ENCODE results near the gene KHDC4.

The KHDC4 gene

DNA sequence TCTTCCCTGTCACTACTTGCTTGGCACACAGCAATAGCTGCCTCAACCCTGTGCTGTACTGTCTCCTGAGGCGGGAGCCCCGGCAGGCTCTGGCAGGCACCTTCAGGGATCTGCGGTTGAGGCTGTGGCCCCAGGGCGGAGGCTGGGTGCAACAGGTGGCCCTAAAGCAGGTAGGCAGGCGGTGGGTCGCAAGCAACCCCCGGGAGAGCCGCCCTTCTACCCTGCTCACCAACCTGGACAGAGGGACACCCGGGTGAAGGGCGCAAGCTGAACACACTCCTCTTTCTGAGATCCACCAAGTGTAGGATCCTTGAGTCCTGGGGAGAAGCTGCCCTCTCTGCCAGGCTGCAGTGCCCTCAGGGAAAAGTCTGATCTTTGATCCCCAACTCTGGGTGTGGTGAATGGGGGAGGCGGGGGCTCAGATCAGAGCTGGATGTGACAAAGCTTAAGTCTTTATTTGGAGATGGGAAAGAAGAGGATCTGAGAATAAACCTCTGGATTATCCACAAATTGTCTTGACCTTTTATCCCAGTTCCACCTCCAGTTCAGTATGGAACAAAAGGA, 8.4 kb upstream of the KHDC4 start:
- in situ Hi-C loops (cut with MboI; ENCODE audit: low sequenced_read_pairs), result no loop called here

DNA sequence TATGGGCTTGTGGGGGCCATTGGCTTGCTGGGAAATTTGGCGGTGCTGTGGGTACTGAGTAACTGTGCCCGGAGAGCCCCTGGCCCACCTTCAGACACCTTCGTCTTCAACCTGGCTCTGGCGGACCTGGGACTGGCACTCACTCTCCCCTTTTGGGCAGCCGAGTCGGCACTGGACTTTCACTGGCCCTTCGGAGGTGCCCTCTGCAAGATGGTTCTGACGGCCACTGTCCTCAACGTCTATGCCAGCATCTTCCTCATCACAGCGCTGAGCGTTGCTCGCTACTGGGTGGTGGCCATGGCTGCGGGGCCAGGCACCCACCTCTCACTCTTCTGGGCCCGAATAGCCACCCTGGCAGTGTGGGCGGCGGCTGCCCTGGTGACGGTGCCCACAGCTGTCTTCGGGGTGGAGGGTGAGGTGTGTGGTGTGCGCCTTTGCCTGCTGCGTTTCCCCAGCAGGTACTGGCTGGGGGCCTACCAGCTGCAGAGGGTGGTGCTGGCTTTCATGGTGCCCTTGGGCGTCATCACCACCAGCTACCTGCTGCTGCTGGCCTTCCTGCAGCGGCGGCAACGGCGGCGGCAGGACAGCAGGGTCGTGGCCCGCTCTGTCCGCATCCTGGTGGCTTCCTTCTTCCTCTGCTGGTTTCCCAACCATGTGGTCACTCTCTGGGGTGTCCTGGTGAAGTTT, 7.8 kb upstream of the KHDC4 start:
- in situ Hi-C loops (cut with MboI; ENCODE audit: low sequenced_read_pairs), result no loop called here

DNA sequence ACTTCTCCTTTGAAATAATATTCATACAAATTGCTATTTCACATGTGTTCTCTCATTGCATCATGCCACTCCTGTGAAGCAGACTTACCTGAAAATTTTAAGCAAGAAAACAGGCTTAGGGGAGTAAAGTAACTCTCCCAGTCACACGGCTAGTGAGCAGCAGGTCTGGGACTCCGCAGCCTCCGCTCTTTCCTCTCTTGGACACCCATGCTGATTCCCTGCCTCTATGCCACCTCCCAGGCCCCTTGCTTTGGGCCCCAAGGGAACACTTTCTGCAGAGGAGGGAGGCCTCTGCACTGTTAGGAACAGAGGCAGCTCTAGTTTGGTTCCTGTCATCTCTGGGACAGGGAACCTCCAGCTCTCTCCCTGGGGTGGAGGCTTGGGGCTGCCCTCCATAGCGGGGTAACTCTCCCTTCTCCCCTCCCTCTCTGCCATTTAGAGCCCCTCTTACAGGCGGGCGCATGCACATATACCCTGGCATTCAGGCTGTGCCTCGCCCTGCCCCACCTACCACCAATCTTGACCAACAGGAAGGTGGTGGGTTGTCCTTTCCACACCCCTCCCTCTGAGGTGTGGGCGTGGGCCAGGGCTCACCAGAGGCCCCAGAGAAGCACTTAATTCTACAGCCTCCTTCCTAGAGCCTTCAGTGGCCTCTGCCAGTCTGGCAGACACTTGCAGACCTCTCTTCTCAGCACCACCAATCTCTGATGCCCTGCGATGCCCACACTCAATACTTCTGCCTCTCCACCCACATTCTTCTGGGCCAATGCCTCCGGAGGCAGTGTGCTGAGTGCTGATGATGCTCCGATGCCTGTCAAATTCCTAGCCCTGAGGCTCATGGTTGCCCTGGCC, 7.0 kb upstream of the KHDC4 start, which contains the start of gene RXFP4:
Gene RXFP4, plus strand, starts transcription at position 646 of the 852 bp plus-strand sequence. Its CDS starts 72 bp downstream, at position 718.
- in situ Hi-C loops (cut with MboI; ENCODE audit: low sequenced_read_pairs), result no loop called here

DNA sequence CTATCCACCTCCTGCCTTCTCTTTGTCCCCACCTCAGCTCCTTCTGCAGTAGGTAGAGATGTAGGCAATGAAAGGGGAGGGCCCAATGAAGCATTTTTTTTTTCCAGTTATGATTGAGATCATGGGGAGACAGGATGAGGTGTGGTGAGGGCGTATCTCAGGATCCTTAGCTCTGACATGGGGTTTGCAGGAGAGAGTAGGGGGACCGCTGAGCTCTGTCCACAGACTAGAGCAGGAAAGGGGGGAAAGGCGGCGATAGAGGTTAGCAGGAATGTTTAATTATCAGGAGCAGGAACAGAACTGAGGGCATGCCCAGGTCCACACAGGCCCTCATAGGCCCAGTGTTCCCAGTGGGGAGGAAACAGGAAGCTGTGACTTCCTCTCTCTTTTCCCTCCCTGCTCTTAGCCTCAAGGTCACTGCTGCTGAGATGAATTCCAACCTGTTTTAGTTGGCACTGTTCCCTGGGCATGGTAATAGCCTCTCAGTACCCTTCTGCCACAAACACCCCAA, 6.3 kb upstream of the KHDC4 start:
- in situ Hi-C loops (cut with MboI; ENCODE audit: low sequenced_read_pairs), result no loop called here

DNA sequence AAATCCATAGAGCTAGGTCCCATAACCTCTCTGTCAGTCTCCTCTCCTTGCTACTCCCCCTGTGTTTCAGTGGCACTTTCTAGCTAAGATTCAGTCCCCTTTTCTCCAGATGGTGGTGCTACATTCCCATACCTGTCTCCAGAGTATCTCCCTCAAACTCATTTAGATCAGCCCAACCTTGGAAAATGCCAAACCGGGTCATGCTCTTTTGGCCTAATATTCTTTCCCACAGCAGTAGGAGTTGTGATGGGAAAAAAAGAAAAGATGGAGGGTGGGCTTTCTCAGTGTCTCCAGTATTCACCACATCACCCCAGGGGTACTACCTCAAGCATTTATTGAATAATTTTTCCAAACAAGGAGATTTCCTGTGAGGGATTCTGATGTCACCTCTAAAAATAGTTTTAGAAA, 4.0 kb upstream of the KHDC4 start:
- in situ Hi-C loops (cut with MboI; ENCODE audit: low sequenced_read_pairs), result loop anchor here (10.0 kb wide), 1 partner anchor 127 kb away; the partner anchor contains the start of gene RAB25

DNA sequence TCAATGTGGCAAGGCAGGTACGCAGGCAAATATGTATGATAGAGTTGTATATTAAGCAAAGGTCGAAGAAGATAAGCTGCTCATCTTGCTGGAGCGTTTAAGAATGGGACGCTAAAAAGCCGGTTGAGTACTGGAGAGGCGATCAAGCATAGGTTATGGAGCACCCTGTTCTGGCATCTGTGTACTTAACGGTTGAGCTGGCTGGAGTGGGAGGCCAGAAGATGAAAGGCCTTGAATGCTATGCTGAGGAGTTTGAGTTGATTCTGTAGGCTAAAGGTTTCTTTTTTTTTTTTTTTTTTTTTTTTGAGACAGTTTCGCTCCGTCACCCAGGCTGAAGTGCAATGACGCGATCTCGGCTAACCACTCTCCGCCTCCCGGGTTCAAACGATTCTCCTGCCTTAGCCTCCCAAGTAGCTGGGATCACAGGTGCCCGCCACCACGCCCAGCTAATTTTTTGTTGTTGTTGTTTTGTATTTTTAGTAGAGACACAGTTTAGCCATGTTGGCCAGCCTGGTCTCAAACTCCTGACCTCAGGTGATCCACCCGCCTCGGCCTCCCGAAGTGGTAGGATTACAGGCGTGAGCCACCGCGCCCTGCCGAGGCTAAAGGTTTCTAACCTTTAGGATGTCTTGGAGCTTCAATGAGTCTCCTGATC, 850 bp upstream of the KHDC4 start:
- in situ Hi-C loops (cut with MboI; ENCODE audit: low sequenced_read_pairs), result loop anchor here (10.0 kb wide), 1 partner anchor 130 kb away; the partner anchor contains the start of gene RAB25

DNA sequence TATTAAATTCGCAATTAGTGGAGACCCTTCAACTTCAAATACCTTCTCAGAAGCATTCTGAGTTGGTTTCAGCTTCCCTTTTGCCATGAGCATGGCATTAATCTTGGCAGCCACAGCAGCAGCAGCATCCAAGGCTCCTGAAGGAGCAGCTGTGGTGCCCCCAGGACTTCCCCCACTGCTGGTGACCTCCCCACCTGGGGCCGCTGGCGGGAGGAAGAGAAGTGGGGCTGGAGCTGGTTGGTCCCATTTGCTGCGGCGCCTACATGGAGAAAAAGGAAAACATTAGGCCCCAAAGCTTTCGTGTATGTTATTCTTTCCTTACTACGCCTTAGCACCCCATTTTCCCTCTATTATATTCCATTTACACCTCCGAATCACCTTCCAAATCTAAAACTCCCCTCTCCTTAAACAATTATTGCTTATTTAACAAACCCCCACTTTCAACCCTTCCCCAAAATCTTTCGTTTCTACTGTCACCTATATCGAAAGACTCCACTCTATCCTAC, 569 bp downstream of the KHDC4 start:
- in situ Hi-C loops (cut with MboI; ENCODE audit: low sequenced_read_pairs), result loop anchor here (10.0 kb wide), 1 partner anchor 131 kb away; the partner anchor contains the start of gene RAB25

DNA sequence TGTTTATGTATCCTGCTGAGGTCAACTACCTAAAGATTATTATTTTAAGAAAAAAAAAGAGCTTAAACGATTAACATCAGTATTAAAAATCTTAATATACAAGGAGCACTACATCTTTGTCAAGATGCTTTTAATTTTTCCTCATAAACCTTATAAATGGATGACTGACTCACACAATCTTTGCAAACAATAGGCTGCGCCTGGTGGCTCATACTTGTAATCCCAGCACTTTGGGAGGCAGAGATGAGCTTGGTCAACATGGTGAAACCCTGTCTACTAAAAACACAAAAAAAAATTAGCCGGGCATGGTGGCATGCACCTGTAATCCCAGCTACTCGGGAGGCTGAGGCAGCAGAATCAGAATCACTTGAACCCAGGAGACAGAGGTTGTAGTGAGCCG, 1.7 kb downstream of the KHDC4 start:
- in situ Hi-C loops (cut with MboI; ENCODE audit: low sequenced_read_pairs), result loop anchor here (10.0 kb wide), 1 partner anchor 132 kb away; the partner anchor contains the start of gene RAB25

DNA sequence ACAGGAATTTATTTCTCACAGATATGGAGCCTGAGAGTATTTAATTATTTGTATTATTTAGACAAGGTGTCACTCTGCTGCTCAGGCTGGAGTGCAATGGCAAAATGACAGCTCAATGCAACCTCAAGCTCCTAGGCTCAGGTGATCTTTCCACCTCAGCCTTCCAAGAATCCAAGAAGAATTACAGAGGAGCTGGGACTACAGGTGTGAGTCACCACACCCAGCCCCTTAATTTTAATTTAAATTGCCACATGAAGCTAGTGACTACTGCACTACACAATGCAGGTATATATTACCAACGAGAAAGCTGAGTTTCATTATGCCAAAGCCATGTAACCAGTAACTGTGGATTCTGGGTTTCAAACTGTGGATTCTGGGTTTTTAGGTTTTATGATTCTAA, 2.1 kb downstream of the KHDC4 start:
- in situ Hi-C loops (cut with MboI; ENCODE audit: low sequenced_read_pairs), result loop anchor here (10.0 kb wide), 1 partner anchor 133 kb away; the partner anchor contains the start of gene RAB25

DNA sequence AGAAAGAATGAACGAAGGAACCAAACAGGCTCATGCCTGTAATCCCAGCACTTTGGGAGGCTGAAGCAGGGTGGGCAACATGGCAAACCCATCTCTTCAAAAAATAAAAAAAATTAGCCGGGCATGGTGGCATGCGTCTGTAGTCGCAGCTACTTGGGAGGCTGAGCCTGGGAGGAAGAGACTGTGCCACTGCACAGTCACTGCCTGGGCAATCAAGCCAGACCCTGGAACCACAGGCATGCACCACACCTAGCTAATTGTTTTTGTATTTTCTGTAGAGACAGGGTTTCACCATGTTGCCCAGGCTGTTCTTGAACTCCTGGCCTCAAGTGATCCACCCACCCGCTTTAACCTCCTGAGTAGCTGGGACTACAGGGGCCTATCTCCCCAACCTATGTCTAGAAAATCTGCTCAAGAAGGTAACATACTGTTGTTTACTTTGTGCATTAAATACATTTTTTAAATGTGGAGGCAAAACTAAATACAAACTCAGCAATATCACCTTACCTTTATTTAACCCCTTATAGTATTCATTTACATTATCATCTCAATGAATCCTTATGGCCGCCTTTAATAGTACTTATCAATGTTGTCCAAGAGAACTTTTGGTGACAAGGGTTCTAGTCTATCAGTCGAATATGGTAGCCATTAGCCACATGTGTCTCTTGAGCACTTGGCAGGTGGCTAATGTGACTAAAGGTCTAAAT, 2.7 kb downstream of the KHDC4 start:
- in situ Hi-C loops (cut with MboI; ENCODE audit: low sequenced_read_pairs), result loop anchor here (10.0 kb wide), 1 partner anchor 133 kb away; the partner anchor contains the start of gene RAB25

DNA sequence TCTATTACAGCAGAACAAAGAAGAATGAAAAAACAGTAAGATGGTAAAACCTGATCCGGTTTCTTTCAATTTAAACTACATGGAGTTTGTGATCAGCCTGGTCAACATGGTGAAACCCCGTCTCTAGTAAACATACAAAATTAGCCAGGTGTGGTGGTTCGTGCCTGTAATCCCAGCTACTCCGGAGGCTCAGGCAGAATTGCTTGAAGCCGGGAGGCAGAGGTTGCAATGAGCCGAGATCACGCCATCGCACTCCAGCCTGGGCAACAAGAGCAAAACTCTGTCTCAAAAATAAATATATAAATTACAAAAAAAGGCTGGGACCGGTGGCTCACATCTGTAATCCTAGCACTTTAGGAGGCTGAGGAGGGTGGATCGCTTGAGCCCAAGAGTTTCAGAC, 3.5 kb downstream of the KHDC4 start:
- in situ Hi-C loops (cut with MboI; ENCODE audit: low sequenced_read_pairs), result loop anchor here (10.0 kb wide), 1 partner anchor 134 kb away; the partner anchor contains the start of gene RAB25

DNA sequence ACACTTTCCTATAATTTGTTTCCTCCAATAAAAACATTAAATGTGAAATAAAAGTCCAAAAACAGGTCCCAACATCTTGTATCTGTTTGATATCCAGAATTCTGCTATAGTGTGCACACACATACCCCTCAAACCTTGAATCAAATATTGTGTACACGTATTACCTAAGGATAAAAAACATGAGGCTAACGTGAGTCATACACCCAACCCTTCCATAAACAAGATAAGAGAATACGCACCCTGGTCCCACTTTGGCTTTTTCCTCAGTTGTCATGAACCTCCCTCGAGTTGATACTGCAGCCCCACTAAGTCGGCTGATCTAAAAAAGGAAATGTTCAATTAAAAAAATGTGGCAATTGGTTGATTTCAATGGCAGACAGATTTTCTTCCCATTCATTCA, 5.2 kb downstream of the KHDC4 start:
- in situ Hi-C loops (cut with MboI; ENCODE audit: low sequenced_read_pairs), result no loop called here

DNA sequence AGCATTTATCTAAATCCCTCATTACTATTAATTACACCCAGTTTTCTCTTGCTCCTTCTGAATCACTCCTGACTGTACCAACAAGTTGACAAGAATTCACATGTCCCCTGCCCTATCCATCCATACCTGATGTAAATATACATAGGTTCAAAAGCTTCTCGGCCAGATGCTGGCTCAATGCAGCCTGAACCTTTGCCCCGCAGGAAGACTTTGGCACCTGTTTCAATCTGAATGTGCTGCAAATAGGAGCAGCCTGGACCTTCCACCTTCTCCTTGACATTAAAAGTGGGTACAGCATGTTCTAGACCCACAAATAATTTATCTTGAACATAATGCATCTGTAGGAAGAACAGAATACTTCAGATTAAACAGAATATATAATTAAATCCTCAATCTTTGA, 8.7 kb downstream of the KHDC4 start:
- in situ Hi-C loops (cut with MboI; ENCODE audit: low sequenced_read_pairs), result no loop called here

DNA sequence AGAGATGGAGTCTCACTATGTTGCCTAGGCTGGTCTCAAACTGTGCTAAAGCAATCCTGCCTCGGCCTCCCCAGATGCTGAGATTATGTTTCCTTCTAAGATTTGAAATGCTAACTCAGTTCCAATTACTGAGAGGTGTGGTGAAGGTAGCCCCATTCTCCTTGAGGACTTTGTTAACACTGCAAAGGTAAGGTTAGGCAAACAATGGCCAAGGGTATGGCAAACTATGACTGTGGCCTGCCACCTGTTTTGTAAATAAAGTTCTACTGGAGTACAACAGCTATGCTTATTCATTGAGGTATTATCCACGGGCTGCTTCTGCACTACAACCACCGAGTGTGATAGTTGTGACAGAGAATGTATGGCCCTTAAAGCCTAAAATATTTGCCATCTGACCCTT, 13.5 kb downstream of the KHDC4 start:
- in situ Hi-C loops (cut with MboI; ENCODE audit: low sequenced_read_pairs), result no loop called here

DNA sequence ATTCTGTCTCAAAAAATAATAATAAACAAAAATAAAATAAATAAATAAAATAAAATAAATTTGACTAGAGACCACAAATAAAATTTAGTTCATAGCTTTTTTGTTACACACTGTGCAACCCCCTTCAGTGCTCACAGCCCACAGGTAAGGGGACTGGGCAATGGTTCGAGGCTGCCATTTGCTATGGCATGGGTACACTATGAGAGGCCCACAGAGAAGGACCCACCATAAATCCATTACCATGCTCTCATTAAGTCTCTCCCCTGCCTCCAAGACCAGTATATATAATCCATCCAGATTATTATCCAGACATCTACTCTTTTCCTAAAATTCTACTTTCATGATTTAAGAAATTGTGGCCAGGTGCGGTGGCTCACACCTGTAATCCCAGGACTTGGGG, 14.4 kb downstream of the KHDC4 start:
- in situ Hi-C loops (cut with MboI; ENCODE audit: low sequenced_read_pairs), result no loop called here

DNA sequence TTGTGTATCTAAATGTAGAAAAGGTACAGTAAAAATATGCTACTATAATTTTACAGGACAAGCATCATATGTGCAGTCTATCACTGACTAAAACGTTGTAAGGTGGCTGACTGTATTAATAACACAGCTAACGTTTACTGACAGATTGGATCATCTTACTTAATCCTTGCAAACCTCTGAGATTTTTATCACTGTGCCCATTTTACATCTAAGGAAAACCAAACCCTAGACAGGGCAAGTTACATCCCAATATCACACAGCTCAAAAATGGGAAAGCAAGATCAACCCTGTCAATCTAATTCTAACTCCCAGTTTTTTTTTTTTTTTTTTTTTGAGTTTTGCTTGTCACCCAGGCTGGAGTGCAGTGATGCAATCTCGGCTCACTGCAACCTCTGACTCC, 15.6 kb downstream of the KHDC4 start:
- in situ Hi-C loops (cut with MboI; ENCODE audit: low sequenced_read_pairs), result no loop called here

DNA sequence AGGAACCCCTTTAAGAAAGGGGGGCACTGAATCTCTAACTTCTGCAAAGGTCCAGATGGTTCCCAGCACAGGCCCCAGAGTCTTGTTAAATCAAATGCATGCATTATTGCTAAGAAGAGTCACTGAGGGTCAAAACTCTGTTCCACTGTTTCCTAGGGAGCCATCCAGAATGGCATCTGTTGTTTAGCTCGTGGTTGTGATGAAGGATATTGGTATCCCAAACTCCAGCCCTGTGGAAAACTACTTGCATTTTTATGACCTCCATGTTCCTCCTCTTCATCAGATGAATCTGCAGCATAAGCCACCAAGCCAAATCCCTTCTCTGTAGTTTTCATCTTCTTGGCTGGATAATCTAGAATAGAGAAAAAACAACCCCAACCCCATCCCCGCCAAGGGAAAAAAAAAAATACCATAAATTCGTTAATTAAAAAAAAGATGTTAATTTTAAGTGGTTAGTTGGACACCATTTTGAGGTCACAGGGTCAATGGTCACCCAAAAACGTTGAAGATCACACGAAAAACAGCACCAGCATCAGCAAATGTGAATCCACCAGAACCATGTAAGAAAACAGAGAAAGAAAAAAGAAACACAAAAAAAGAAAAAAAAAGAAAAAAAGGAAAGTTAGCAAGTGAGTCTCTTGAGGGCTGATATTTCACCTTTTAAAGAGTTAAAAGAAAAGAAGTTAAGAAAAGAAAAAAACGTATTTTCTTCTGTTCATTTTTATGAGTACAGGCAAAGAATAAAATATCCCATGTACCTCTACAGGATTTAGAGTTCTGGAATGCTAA, 20.1 kb downstream of the KHDC4 start:
- in situ Hi-C loops (cut with MboI; ENCODE audit: low sequenced_read_pairs), result no loop called here

DNA sequence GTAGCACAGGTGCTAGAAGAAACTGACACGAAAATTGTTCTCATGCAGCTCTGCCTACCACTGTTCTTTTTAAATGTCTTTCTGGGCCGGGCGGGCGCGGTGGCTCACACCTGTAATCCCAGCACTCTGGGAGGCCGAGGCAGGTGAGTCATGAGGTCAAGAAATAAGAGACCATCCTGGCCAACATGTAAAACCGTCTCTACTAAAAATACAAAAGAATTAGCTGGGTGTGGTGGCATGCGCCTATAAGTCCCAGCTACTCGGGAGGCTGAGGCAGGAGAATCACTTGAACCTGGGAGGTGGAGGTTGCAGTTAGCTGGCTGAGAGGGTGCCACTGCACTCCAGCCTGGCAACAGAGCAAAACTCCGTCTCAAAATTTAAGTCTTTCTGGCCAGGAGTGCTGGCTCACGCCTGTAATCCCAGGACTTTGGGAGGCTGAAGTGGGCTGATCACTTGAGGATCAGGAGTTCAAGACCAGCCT, 22.1 kb downstream of the KHDC4 start:
- in situ Hi-C loops (cut with MboI; ENCODE audit: low sequenced_read_pairs), result no loop called here

Data from HL-60/S4 treated with retinoic acid at 250 ng/mL for 4 days and 3 days (cell line).